IMR-90 (cell line): ENCODE data around the gene SPINK4. TPM values are rescaled to one million over a fixed set of nuclear protein-coding genes. Genes with fewer than 3 reads are reported as not detected.

ENCODE experiments used
- ATAC-seq: fragments of 200-7000 bp; cut with Tn5 transposase; 2 replicates; pipeline ENCODE4 v1.9.1; 2020; ENCODE audit warnings: low read depth, mild to moderate bottlenecking, moderate library complexity
- BruUV-seq: library from RNA; stranded (reverse); fragments of 400-500 nt; replicated peaks from 2 replicates; lab custom pipeline; 2021; lab: Mats Ljungman, UMichigan
- CTCF ChIA-PET: fragments of 300-600 bp; formaldehyde crosslinking; extraction: SDS; loops from one replicate; lab custom pipeline; 2021; ENCODE audit warnings: antibody characterized with exemption; lab: Yijun Ruan, JAX
- POLR2A ChIA-PET: fragments of 300-600 bp; sonication (Branson Sonifier 250); formaldehyde crosslinking; loops from one replicate; lab custom pipeline; 2022; ENCODE audit warnings: antibody characterized with exemption; ENCODE audit not compliant: unreplicated experiment; lab: Charles Lee
- DNase-seq: peaks from one replicate; pipeline ENCODE4 v3.0.0; 2013
- H2AFZ ChIP-seq: replicated peaks from 2 replicates; pipeline ENCODE3; 2013; ENCODE audit warnings: low read length, mild to moderate bottlenecking; ENCODE audit not compliant: poor library complexity
- H2AK5ac ChIP-seq: 2 replicates; pipeline ENCODE4 v1.6.1; 2013; ENCODE audit warnings: low read depth, low read length, inconsistent platforms
- H2AK9ac ChIP-seq: replicated peaks from 2 replicates; pipeline ENCODE3; 2013; ENCODE audit warnings: mild to moderate bottlenecking, low read depth, low read length, moderate library complexity; ENCODE audit not compliant: poor library complexity
- H2BK120ac ChIP-seq: 2 replicates; pipeline ENCODE4 v1.6.1; 2013; ENCODE audit warnings: low read depth, low read length, inconsistent platforms
- H2BK15ac ChIP-seq: 3 replicates; pipeline ENCODE4 v1.6.1; 2013; ENCODE audit warnings: low read depth, low read length, inconsistent platforms
- H2BK20ac ChIP-seq: 2 replicates; pipeline ENCODE4 v1.6.1; 2013; ENCODE audit warnings: low read depth, mild to moderate bottlenecking, inconsistent platforms, low read length, moderate library complexity
- H2BK5ac ChIP-seq: 2 replicates; pipeline ENCODE4 v1.6.1; 2013; ENCODE audit warnings: mild to moderate bottlenecking, low read depth, low read length, inconsistent platforms; ENCODE audit not compliant: poor library complexity, severe bottlenecking
- H3K14ac ChIP-seq: replicated peaks from 2 replicates; pipeline ENCODE4 v1.6.1; 2013; ENCODE audit warnings: low read depth, low read length, inconsistent platforms
- H3K18ac ChIP-seq: 2 replicates; pipeline ENCODE4 v1.6.1; 2013; ENCODE audit warnings: low read depth, low read length, control low read depth
- H3K23ac ChIP-seq: 2 replicates; pipeline ENCODE4 v1.6.1; 2013; ENCODE audit warnings: low read depth, low read length, inconsistent platforms
- H3K27ac ChIP-seq: 2 replicates; pipeline ENCODE4 v1.5.1; 2013; ENCODE audit warnings: mild to moderate bottlenecking, control low read depth, low read length; ENCODE audit not compliant: insufficient read depth
- H3K27me3 ChIP-seq: 2 replicates; pipeline ENCODE4 v1.6.1; 2013; ENCODE audit warnings: low read length; ENCODE audit not compliant: control insufficient read depth, insufficient read depth
- H3K36me3 ChIP-seq: 2 replicates; pipeline ENCODE4 v1.6.1; 2013; ENCODE audit warnings: low read length, mixed read lengths; ENCODE audit not compliant: control insufficient read depth, insufficient read depth
- H3K4ac ChIP-seq: 2 replicates; pipeline ENCODE4 v1.6.1; 2013; ENCODE audit warnings: low read depth, low read length, inconsistent platforms
- H3K4me1 ChIP-seq: 2 replicates; pipeline ENCODE4 v1.6.1; 2013; ENCODE audit warnings: low read length, mixed read lengths; ENCODE audit not compliant: control insufficient read depth, insufficient read depth
- H3K4me2 ChIP-seq: 2 replicates; pipeline ENCODE4 v1.6.1; 2013; ENCODE audit warnings: low read depth, mild to moderate bottlenecking, control low read depth, low read length, moderate library complexity
- H3K4me3 ChIP-seq: 2 replicates; pipeline ENCODE4 v1.5.1; 2013; ENCODE audit warnings: low read depth, mild to moderate bottlenecking, control low read depth, low read length, moderate library complexity; ENCODE audit not compliant: insufficient read depth
- H3K56ac ChIP-seq: 2 replicates; pipeline ENCODE4 v1.6.1; 2013; ENCODE audit warnings: low read length, inconsistent platforms; ENCODE audit not compliant: insufficient read depth; ENCODE audit errors: extremely low read depth
- H3K79me1 ChIP-seq, 2 experiments: 2 replicates each; pipeline ENCODE4 v1.6.1; 2013; ENCODE audit warnings: low read length in 2 of 2, inconsistent platforms in 1 of 2, low read depth in 1 of 2
- H3K9ac ChIP-seq: 2 replicates; pipeline ENCODE4 v1.6.1; 2013; ENCODE audit warnings: low read depth, low read length, control low read depth
- H3K9me1 ChIP-seq: 2 replicates; pipeline ENCODE4 v1.6.1; 2013; ENCODE audit warnings: low read length, inconsistent platforms; ENCODE audit not compliant: insufficient read depth
- H3K9me3 ChIP-seq: 2 replicates; pipeline ENCODE4 v1.6.1; 2013; ENCODE audit warnings: low read length; ENCODE audit not compliant: control insufficient read depth, insufficient read depth
- H4K20me1 ChIP-seq: 2 replicates; pipeline ENCODE4 v1.6.1; 2013; ENCODE audit warnings: low read length, inconsistent platforms; ENCODE audit not compliant: insufficient read depth
- H4K5ac ChIP-seq: 2 replicates; pipeline ENCODE4 v1.6.1; 2013; ENCODE audit warnings: mild to moderate bottlenecking, low read depth, low read length, control low read depth
- H4K8ac ChIP-seq, 2 experiments: 2 replicates each; pipeline ENCODE4 v1.6.1; 2013; ENCODE audit warnings: low read depth in 2 of 2, low read length in 2 of 2, control low read depth in 1 of 2, inconsistent platforms in 1 of 2
- H4K91ac ChIP-seq: 2 replicates; pipeline ENCODE4 v1.6.1; 2013; ENCODE audit warnings: low read depth, low read length, inconsistent platforms; ENCODE audit not compliant: insufficient read depth
- CHD1 ChIP-seq: IDR thresholded peaks from 2 replicates; pipeline ENCODE4 v1.6.1; 2012; ENCODE audit warnings: low read depth, low read length, improper control_type of control experiment
- CTCF ChIP-seq: conservative IDR thresholded peaks from 2 replicates; pipeline ENCODE4 v1.5.1; 2012; ENCODE audit warnings: mild to moderate bottlenecking, low read depth, low read length, improper control_type of control experiment
- ELK1 ChIP-seq: fragments of 150-350 bp; IDR thresholded peaks from 2 replicates; pipeline ENCODE4 v1.6.1; 2016; ENCODE audit warnings: low read depth, mild to moderate bottlenecking, low read length, moderate library complexity, borderline replicate concordance
- MAFK ChIP-seq: IDR thresholded peaks from 2 replicates; pipeline ENCODE4 v1.6.1; 2012; ENCODE audit warnings: low read depth, low read length, improper control_type of control experiment
- MAZ ChIP-seq: IDR thresholded peaks from 2 replicates; pipeline ENCODE4 v1.6.1; 2012; ENCODE audit warnings: low read depth, mild to moderate bottlenecking, low read length, improper control_type of control experiment, moderate library complexity, borderline replicate concordance
- MXI1 ChIP-seq: IDR thresholded peaks from 2 replicates; pipeline ENCODE4 v1.6.1; 2012; ENCODE audit warnings: low read depth, mild to moderate bottlenecking, low read length, moderate library complexity, borderline replicate concordance
- NFE2L2 ChIP-seq: fragments of 150-350 bp; IDR thresholded peaks from 2 replicates; pipeline ENCODE4 v1.6.1; 2016; ENCODE audit warnings: low read depth, mild to moderate bottlenecking, low read length
- POLR2A ChIP-seq: IDR thresholded peaks from 2 replicates; pipeline ENCODE4 v1.6.1; 2012; ENCODE audit warnings: mild to moderate bottlenecking, low read depth, low read length
- RFX5 ChIP-seq: IDR thresholded peaks from 2 replicates; pipeline ENCODE4 v1.8.0; 2012; ENCODE audit warnings: low read depth, mild to moderate bottlenecking, low read length, moderate library complexity
- SMC3 ChIP-seq: fragments of 150-350 bp; IDR thresholded peaks from 2 replicates; pipeline ENCODE4 v1.6.1; 2016; ENCODE audit warnings: low read depth, mild to moderate bottlenecking, antibody characterized with exemption, low read length, moderate library complexity
- USF2 ChIP-seq: fragments of 150-350 bp; IDR thresholded peaks from 2 replicates; pipeline ENCODE4 v1.6.1; 2017; ENCODE audit warnings: mild to moderate bottlenecking, antibody characterized with exemption, low read length, low read depth
- WGBS, 2 experiments: methylation state at CpG; one replicate each; pipeline versions ENCODE4 v1.1.5 to v1.1.7; 2013; ENCODE audit warnings: missing lambda C conversion rate in 2 of 2; ENCODE audit not compliant: insufficient read length in 1 of 2; ENCODE audit errors: extremely low coverage in 2 of 2; 5-methylcytosine and 5-hydroxymethylcytosine counted together
- dilution Hi-C: fragments of 300-500 bp; cut with HindIII; formaldehyde crosslinking; loops from one replicate; pipeline ENCODE4 v1.14.3; 2018; ENCODE audit warnings: low sequenced_read_pairs; ENCODE audit not compliant: unreplicated experiment
- in situ Hi-C: fragments of 300-500 bp; cut with MboI; formaldehyde crosslinking; loops from 3 replicates; pipeline ENCODE4 v1.14.3; 2019; ENCODE audit warnings: low sequenced_read_pairs, inconsistent platforms, mixed read lengths
- intact Hi-C: fragments of 100-400 bp; cut with micrococcal nuclease; formaldehyde crosslinking; loops from 2 replicates; pipeline ENCODE4 v1.10.0; 2022
- polyA plus RNA-seq, 3 experiments: library from polyadenylated mRNA; depleted of rRNA; stranded (reverse); fragments of >200 nt; gene quantifications; 2 replicates each; pipeline ENCODE4 v1.2.3, GENCODE V29; 2012; ENCODE audit warnings: low replicate concordance in 1 of 3
- total RNA-seq: library from RNA; depleted of rRNA; stranded (reverse); fragments of >200 nt; gene quantifications from 2 replicates; pipeline ENCODE4 v1.2.3, GENCODE V29; 2012

The SPINK4 gene
- total and polyA plus RNA-seq, 2 of the 4 experiments (the other 2 are of a cell fraction): not detected

GRCh38 chr9:33288828-33289483 lies 49.0 kb downstream of the SPINK4 start (continued):
- TF ChIP-seq MAZ: no peak

GRCh38 chr9:33289496-33289895 lies 49.5 kb downstream of the SPINK4 start:
- Histone ChIP-seq H3K79me1 (peaks cover 17 to 40% of the 10 kb centered on the region in 2 experiments), H3K4me1 (peaks cover 4% of the 10 kb centered on the region; the same call in 1 of the 2 replicates), H3K4me3 (no peak overlapping the region), H4K91ac (peak overlapping the region; percentile 55), H3K9me3 (no peaks in the 10 kb centered on the region), H3K56ac (no peak overlapping the region), H2BK5ac (peak overlapping the region; percentile 99), H3K18ac (no peak overlapping the region), H3K4me2 (0 out of 2 replicates have a peak overlapping the region, but pooled peaks have one; percentile 2), H3K27ac (peak overlapping the region; percentile 84), H2BK120ac (peak overlapping the region; percentile 49; the same call in 1 of the 2 replicates), H4K8ac (peak overlapping the region; percentile 75 to 100), H3K23ac (no peak overlapping the region), H2AK9ac (peak overlapping the region; percentile 82), H4K20me1 (no peaks in the 10 kb centered on the region), H3K9ac (peak overlapping the region; percentile 47; the same call in 1 of the 2 replicates), H3K27me3 (no peaks in the 10 kb centered on the region), H2BK15ac (no peak overlapping the region), H3K36me3 (peaks cover 4% of the 10 kb centered on the region), H3K14ac (peak overlapping the region; percentile 100), H2BK20ac (no peak overlapping the region), H4K5ac (peak overlapping the region; percentile 77), H3K9me1 (no peaks in the 10 kb centered on the region), H3K4ac (peak overlapping the region; percentile 91), H2AK5ac (peak overlapping the region; percentile 90), H2AFZ (no peak overlapping the region)
- dilution Hi-C loops (loop anchor here (25.0 kb wide), 1 partner anchor 173 kb away; the partner anchor contains the start of gene NOL6), intact Hi-C loops (loop anchor here (5.0 kb wide), 1 partner anchor 228 kb away; no protein-coding TSS in a partner anchor), in situ Hi-C loops (no loop called here)
- ATAC-seq: no peak
- ChIA-PET POLR2A (interaction anchor here (0.8 kb wide), 2 partner anchors 32 to 187 kb away, joined by 3 to 21 read pairs; no protein-coding TSS in a partner anchor), CTCF (interaction anchor here (0.7 to 0.8 kb wide), 3 partner anchors 39 to 205 kb away, joined by 3 to 4 read pairs (median 4); no protein-coding TSS in a partner anchor)
- WGBS, 2 experiments: 20% methylated on average over 1 of the region's 12 CpGs; no CpG with 5 or more reads in 1 of the 2 experiments
- BruUV-seq: no TSS peak
- DNase-seq: no peak
- TF ChIP-seq CHD1 (no peak), MXI1 (no peak), SMC3 (no peak), MAZ (no peak), ELK1 (no peak), POLR2A (no peak; the same call in 1 of the 2 replicates), CTCF (no peak), RFX5 (no peak), MAFK (no peak), USF2 (no peak), NFE2L2 (no peak)
